Glutamatergic neuron (in vitro differentiated cells): ENCODE data around the gene GRAMD1A. TPM values are rescaled to one million over a fixed set of nuclear protein-coding genes. Genes with fewer than 3 reads are reported as not detected.

ENCODE experiments used
- DNase-seq: peaks from one replicate; pipeline ENCODE4 v3.0.0; 2022
- H3K27ac Mint-ChIP-seq: one replicate; pipeline ENCODE4 v1.8.0; 2020; ENCODE audit warnings: mild to moderate bottlenecking, mixed read lengths, inconsistent platforms; ENCODE audit not compliant: unreplicated experiment
- H3K27me3 Mint-ChIP-seq: one replicate; pipeline ENCODE4 v1.8.0; 2020; ENCODE audit warnings: mild to moderate bottlenecking, moderate library complexity, mixed read lengths, inconsistent platforms; ENCODE audit not compliant: unreplicated experiment
- H3K36me3 Mint-ChIP-seq: one replicate; pipeline ENCODE4 v1.8.0; 2020; ENCODE audit warnings: mild to moderate bottlenecking, mixed read lengths, inconsistent platforms; ENCODE audit not compliant: unreplicated experiment
- H3K4me1 Mint-ChIP-seq: one replicate; pipeline ENCODE4 v1.8.0; 2020; ENCODE audit warnings: mild to moderate bottlenecking, low read depth, mixed read lengths, inconsistent platforms; ENCODE audit not compliant: unreplicated experiment
- H3K4me3 Mint-ChIP-seq: one replicate; pipeline ENCODE4 v1.8.0; 2020; ENCODE audit warnings: mild to moderate bottlenecking, mixed read lengths, inconsistent platforms; ENCODE audit not compliant: unreplicated experiment
- H3K9me3 Mint-ChIP-seq: one replicate; pipeline ENCODE4 v1.8.0; 2020; ENCODE audit warnings: mild to moderate bottlenecking, moderate library complexity, mixed read lengths, inconsistent platforms; ENCODE audit not compliant: unreplicated experiment
- CTCF ChIP-seq: fragments of 200-600 bp; sonication (generic); IDR thresholded peaks from one replicate; pipeline ENCODE4 v1.5.0; 2021; ENCODE audit not compliant: partially characterized antibody, unreplicated experiment
- total RNA-seq: library from RNA; stranded (reverse); fragmentation: NEBNext Ultra II Directional; extraction: Animal tissue kit (Norgen Biotek cat#: 25700); gene quantifications from one replicate; pipeline ENCODE4 v1.2.1, GENCODE V29; 2021; ENCODE audit not compliant: unreplicated experiment

GRAMD1A gene
- total RNA-seq, 1 donor from 2014 or later, result 220 TPM

GRCh38 chr19:34982275-34982674 lies 17.8 kb upstream of the GRAMD1A start:
- no peak for DNase-seq
- no peak for TF ChIP-seq CTCF
- H3K27ac Mint-ChIP-seq, result no peak overlapping the region
- H3K4me1 Mint-ChIP-seq, result no peaks in the 10 kb centered on the region
- no peaks in the 10 kb centered on the region for H3K27me3 Mint-ChIP-seq
- H3K4me3 Mint-ChIP-seq, result no peak overlapping the region
- H3K36me3 Mint-ChIP-seq, result no peaks in the 10 kb centered on the region
- peaks cover 2% of the 10 kb centered on the region for H3K9me3 Mint-ChIP-seq

- no peaks in the 10 kb centered on the region for H3K4me1 Mint-ChIP-seq
- no peaks in the 10 kb centered on the region for H3K27me3 Mint-ChIP-seq
- DNase-seq, result no peak
- H3K4me3 Mint-ChIP-seq, result no peak overlapping the region
- TF ChIP-seq CTCF, result no peak
- H3K9me3 Mint-ChIP-seq, result peaks cover 2% of the 10 kb centered on the region
- no peak overlapping the region for H3K27ac Mint-ChIP-seq
- no peaks in the 10 kb centered on the region for H3K36me3 Mint-ChIP-seq
Observed at GRCh38 chr19:34983786-34984185, 16.3 kb upstream of the GRAMD1A start.

- no peaks in the 10 kb centered on the region for H3K27me3 Mint-ChIP-seq
- no peak overlapping the region for H3K27ac Mint-ChIP-seq
- H3K36me3 Mint-ChIP-seq, result no peaks in the 10 kb centered on the region
- DNase-seq, result no peak
- no peak overlapping the region for H3K4me3 Mint-ChIP-seq
- no peak for TF ChIP-seq CTCF
- peaks cover 2% of the 10 kb centered on the region for H3K9me3 Mint-ChIP-seq
- H3K4me1 Mint-ChIP-seq, result no peaks in the 10 kb centered on the region
Observed at GRCh38 chr19:34984287-34984686, 15.8 kb upstream of the GRAMD1A start.

GRCh38 chr19:34985249-34986022 lies 14.7 kb upstream of the GRAMD1A start:
- Mint-ChIP-seq H3K27ac (no peak overlapping the region), H3K4me1 (no peaks in the 10 kb centered on the region), H3K4me3 (no peak overlapping the region), H3K36me3 (no peaks in the 10 kb centered on the region), H3K27me3 (no peaks in the 10 kb centered on the region), H3K9me3 (peaks cover 2% of the 10 kb centered on the region)
- no peak for DNase-seq
- TF ChIP-seq CTCF, result no peak

- H3K27me3 Mint-ChIP-seq, result no peaks in the 10 kb centered on the region
Observed at GRCh38 chr19:34988119-34988518, 12.0 kb upstream of the GRAMD1A start.

More at GRCh38 chr19:34988119-34988518, 12.0 kb upstream of the GRAMD1A start:
- no peak overlapping the region for H3K27ac Mint-ChIP-seq
- H3K36me3 Mint-ChIP-seq, result no peaks in the 10 kb centered on the region
- DNase-seq, result no peak
- H3K9me3 Mint-ChIP-seq, result no peaks in the 10 kb centered on the region
- H3K4me1 Mint-ChIP-seq, result no peaks in the 10 kb centered on the region
- TF ChIP-seq CTCF, result no peak
- no peak overlapping the region for H3K4me3 Mint-ChIP-seq
